ENCODE results near the gene ATP6V0E1. TPM values are rescaled to one million over a fixed set of nuclear protein-coding genes. Genes with fewer than 3 reads are reported as not detected.

ATP6V0E1 gene
- total and polyA plus RNA-seq, 3 donors from 2014 or later = 124 to 170 (median 134) TPM

- no peak for DNase-seq
- Histone ChIP-seq H3K4me1 (peaks cover 6% of the 10 kb centered on the region), H3K36me3 (ENCODE audit: low read depth, missing control alignments) (no peaks in the 10 kb centered on the region), H3K4me3 (no peak overlapping the region), H3K27me3 (no peaks in the 10 kb centered on the region), H3K9me3 (no peaks in the 10 kb centered on the region), H3K27ac (no peak overlapping the region)
- TF ChIP-seq POLR2A (IDR thresholded peaks at IDR 0.05) (no peak), CTCF (IDR thresholded peaks at IDR 0.05) (no peak)
- 73 to 76% methylated on average over 15 of the region's 15 CpGs for WGBS, 2 donors
- intact Hi-C loops (cut with DNase I; ENCODE audit: low total_unique reads) = no loop called here
These were observed 29.5 kb upstream of the ATP6V0E1 start for GRCh38 chr5:172953776-172954675.

- no peak for TF ChIP-seq CTCF (IDR thresholded peaks at IDR 0.05)
- TF ChIP-seq POLR2A (IDR thresholded peaks at IDR 0.05) = no peak
- WGBS, 2 donors = 85 to 87% methylated on average over 8 of the region's 8 CpGs
- Histone ChIP-seq H3K9me3 (no peaks in the 10 kb centered on the region), H3K36me3 (ENCODE audit: low read depth, missing control alignments) (no peaks in the 10 kb centered on the region), H3K27me3 (no peaks in the 10 kb centered on the region), H3K4me1 (peaks cover 6% of the 10 kb centered on the region), H3K4me3 (no peak overlapping the region), H3K27ac (no peak overlapping the region)
- intact Hi-C loops (cut with DNase I; ENCODE audit: low total_unique reads) = no loop called here
- no peak for DNase-seq
These were observed 28.8 kb upstream of the ATP6V0E1 start for GRCh38 chr5:172954751-172955159.

GRCh38 chr5:172956228-172956627, 27.3 kb upstream of the ATP6V0E1 start:
- DNase-seq = no peak

GRCh38 chr5:172956936-172957335, 26.6 kb upstream of the ATP6V0E1 start:
- Histone ChIP-seq H3K27me3 (no peaks in the 10 kb centered on the region), H3K27ac (no peak overlapping the region), H3K36me3 (ENCODE audit: low read depth, missing control alignments) (no peaks in the 10 kb centered on the region), H3K9me3 (no peaks in the 10 kb centered on the region), H3K4me1 (peaks cover 12% of the 10 kb centered on the region), H3K4me3 (no peak overlapping the region)
- WGBS, 2 donors = 67 to 76% methylated on average over 4 of the region's 4 CpGs
- no peak for TF ChIP-seq POLR2A (IDR thresholded peaks at IDR 0.05)
- no peak for TF ChIP-seq CTCF (IDR thresholded peaks at IDR 0.05)
- DNase-seq = no peak
- intact Hi-C loops (cut with DNase I; ENCODE audit: low total_unique reads) = no loop called here

More at GRCh38 chr5:172956228-172956627, 27.3 kb upstream of the ATP6V0E1 start:
- Histone ChIP-seq H3K4me3 (no peak overlapping the region), H3K27ac (no peak overlapping the region), H3K9me3 (no peaks in the 10 kb centered on the region), H3K4me1 (peaks cover 12% of the 10 kb centered on the region), H3K27me3 (no peaks in the 10 kb centered on the region), H3K36me3 (ENCODE audit: low read depth, missing control alignments) (no peaks in the 10 kb centered on the region)
- TF ChIP-seq POLR2A (IDR thresholded peaks at IDR 0.05) = no peak
- TF ChIP-seq CTCF (IDR thresholded peaks at IDR 0.05) = no peak
- 78 to 85% methylated on average over 3 of the region's 3 CpGs for WGBS, 2 donors
- intact Hi-C loops (cut with DNase I; ENCODE audit: low total_unique reads) = no loop called here

All from testis (tissue), 3 donors.